ENCODE data around the gene ALAS1.

- TF ChIP-seq CTCF (IDR thresholded peaks at IDR 0.05; ENCODE audit: low read depth, low read length) (no peak; the same call in 1 of the 2 replicates), EZH2phosphoT487 (IDR thresholded peaks at IDR 0.05; ENCODE audit: low read depth) (no peak)
Observed at GRCh38 chr3:52233108-52233591, 35.2 kb downstream of the ALAS1 start.
